Fibroblast of lung (primary cell): ENCODE measurements around the gene MCHR2.
"Not testable (repeated sequence)": the region's sequence is repeated elsewhere in the genome, so short reads cannot be mapped to it uniquely, and the experiment has no call there.

Source experiments
- EZH2 ChIP-seq: IDR thresholded peaks from 2 replicates; pipeline ENCODE4 v1.5.1; 2012; ENCODE audit warnings: low read length, control low read depth, mild to moderate bottlenecking; ENCODE audit errors: missing control alignments
- TF ChIP-seq, protein P1 (sequence below), 2 donors: IDR thresholded peaks in 1 of 2; conservative IDR thresholded peaks in 1 of 2; 1 replicate in 1 of 2; 2 replicates in 1 of 2; pipeline ENCODE4 v1.5.1; 2011 to 2012; ENCODE audit warnings: low read length in 2 of 2, control low read depth in 1 of 2, inconsistent platforms in 1 of 2, low read depth in 1 of 2, mild to moderate bottlenecking in 1 of 2

GRCh38 chr6:100038546-100038945 is 44.5 kb upstream of the MCHR2 start:
- TF ChIP-seq, protein P1, sequence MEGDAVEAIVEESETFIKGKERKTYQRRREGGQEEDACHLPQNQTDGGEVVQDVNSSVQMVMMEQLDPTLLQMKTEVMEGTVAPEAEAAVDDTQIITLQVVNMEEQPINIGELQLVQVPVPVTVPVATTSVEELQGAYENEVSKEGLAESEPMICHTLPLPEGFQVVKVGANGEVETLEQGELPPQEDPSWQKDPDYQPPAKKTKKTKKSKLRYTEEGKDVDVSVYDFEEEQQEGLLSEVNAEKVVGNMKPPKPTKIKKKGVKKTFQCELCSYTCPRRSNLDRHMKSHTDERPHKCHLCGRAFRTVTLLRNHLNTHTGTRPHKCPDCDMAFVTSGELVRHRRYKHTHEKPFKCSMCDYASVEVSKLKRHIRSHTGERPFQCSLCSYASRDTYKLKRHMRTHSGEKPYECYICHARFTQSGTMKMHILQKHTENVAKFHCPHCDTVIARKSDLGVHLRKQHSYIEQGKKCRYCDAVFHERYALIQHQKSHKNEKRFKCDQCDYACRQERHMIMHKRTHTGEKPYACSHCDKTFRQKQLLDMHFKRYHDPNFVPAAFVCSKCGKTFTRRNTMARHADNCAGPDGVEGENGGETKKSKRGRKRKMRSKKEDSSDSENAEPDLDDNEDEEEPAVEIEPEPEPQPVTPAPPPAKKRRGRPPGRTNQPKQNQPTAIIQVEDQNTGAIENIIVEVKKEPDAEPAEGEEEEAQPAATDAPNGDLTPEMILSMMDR (conservative IDR thresholded peaks at IDR 0.05 in 1 of 2, IDR thresholded peaks at IDR 0.05 in 1 of 2; ENCODE audit: low read depth in 1 of 2, low read length in 2 of 2) = not testable (repeated sequence)
- TF ChIP-seq EZH2 = not testable (repeated sequence)
